Astrocyte of the cerebellum (primary cell): ENCODE data around the gene KSR2.

Experiments used
- DNase-seq: peaks from one replicate; pipeline ENCODE4 v3.0.0-alpha.2; 2011; ENCODE audit warnings: low read depth
- H3K4me3 ChIP-seq: 2 replicates; pipeline ENCODE4 v1.5.1; 2011; ENCODE audit warnings: mild to moderate bottlenecking, low read depth, low read length, moderate library complexity
- in situ Hi-C: cut with HindIII; loops from 2 replicates; pipeline ENCODE4 v1.10.0; 2017; ENCODE audit warnings: low sequenced_read_pairs
- TF ChIP-seq, protein P1 (sequence below): IDR thresholded peaks from 2 replicates; pipeline ENCODE4 v1.5.1; 2012; ENCODE audit warnings: low read length, low read depth, moderate library complexity, mild to moderate bottlenecking; ENCODE audit errors: missing control alignments

Gene KSR2

DNA sequence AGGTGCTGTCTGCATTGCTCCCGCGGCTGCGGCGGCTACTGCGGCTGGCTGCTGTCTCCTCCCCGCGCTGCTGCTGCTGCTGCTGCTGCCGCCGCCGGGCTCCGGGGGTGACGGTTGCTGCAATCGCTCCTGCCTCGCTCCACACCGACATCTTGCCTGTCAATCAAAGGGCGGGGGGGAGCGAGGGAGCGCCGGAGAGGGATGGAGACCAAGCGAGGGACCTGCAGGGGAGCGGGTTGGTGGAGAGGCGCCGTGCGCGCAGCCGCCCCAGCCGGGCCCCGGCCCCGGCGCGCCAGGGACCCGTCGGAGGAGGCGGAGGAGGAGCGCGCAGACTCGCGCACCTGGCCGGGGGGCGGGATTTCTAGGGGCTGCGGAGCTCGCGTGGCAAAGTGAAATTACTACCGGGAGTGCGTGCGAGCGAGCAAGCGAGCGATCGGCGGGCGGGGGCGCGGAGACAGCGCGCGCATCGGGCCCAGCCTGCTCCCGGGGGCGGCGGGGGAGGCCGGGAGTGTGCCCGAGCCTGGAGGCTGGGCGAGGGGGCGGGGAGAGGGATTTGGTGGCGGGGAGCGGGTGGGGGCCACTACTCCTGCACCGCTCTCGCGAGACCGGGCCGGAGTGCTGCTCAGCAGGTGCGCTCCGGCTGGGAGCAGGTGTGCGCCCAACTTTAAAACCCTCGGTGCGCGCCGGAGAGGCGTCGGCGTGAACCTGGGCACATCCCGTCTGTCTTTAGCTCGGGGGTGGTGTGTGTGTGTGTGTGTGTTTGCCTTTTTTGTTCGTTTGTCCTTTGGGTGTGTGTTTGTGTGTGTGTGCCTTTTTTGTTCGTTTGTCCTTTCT is at the start of gene KSR2:
Gene KSR2, minus strand, starts transcription at position 165 of the 834 bp plus-strand sequence. CDS start 735 bp downstream, outside the sequence.
- no peak for DNase-seq
- TF ChIP-seq, protein P1, sequence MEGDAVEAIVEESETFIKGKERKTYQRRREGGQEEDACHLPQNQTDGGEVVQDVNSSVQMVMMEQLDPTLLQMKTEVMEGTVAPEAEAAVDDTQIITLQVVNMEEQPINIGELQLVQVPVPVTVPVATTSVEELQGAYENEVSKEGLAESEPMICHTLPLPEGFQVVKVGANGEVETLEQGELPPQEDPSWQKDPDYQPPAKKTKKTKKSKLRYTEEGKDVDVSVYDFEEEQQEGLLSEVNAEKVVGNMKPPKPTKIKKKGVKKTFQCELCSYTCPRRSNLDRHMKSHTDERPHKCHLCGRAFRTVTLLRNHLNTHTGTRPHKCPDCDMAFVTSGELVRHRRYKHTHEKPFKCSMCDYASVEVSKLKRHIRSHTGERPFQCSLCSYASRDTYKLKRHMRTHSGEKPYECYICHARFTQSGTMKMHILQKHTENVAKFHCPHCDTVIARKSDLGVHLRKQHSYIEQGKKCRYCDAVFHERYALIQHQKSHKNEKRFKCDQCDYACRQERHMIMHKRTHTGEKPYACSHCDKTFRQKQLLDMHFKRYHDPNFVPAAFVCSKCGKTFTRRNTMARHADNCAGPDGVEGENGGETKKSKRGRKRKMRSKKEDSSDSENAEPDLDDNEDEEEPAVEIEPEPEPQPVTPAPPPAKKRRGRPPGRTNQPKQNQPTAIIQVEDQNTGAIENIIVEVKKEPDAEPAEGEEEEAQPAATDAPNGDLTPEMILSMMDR: no peak
- in situ Hi-C loops: no loop called here
- peak within 1 kb of the TSS; percentile 37 for H3K4me3 ChIP-seq

DNA sequence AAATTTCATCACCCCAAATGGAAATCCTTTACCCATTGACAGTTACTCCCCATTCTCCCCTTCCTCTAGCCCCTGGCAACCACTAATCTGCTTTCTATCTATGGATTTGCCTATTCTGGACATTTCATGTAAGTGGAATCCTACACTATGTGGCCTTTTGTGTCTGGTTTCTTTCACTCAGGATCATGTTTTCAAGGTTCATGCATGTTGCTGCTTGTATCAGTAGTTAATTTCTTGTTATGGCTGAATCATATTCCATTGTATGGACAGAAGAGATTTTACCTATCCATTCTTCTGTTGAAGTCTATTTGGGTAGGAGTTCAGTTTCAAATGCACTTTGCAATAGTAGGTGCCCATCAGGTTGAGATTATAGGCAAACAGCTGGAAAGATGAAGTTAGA is 49.1 kb upstream of the KSR2 start:
- H3K4me3 ChIP-seq: no peak overlapping the region
- TF ChIP-seq, protein P1: no peak
- no peak for DNase-seq
- in situ Hi-C loops: no loop called here

DNA sequence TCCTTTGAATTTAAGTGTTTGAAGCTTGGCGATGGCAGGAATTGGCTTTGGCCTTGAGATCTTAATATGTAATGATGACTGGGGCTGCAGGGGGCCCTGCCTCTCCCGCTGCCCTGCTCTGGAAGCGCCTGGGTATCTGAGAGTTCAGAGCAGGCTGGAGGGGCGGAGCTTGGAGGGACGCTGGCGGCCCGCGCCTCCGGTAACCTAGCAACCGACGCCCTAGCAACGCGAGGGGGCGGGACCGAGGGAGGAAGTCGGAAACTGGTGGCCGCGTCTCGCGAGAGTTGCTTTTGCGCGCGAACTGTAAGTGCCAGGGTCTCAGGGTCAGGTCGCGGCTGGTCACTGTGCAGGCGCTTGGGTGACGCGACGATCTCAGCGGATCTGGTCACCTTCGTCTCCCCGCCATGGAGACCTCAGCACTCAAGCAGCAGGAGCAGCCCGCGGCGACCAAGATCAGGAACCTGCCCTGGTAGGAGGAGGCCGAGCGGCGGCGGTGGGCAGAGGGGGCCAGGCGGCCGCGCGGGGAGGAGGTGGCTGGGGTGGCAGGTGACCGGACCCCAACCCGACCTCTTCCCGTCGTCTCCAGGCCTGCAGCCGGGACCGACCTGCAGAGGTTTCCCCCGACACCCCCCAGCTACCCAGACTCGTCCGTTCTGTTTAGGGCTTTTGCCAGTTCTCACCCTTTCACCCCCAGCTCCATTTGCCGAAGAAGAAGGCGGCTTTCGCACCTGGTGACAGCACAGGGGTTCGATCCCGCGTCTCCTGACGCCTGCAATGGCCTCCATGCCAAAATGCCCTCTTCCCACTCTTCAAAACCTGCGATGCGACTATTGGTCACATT is 47.9 kb upstream of the KSR2 start, which contains the start of gene RFC5:
Gene RFC5, plus strand, starts transcription at position 280 of the 841 bp plus-strand sequence. Its CDS starts 125 bp downstream, at position 405.
- in situ Hi-C loops: no loop called here

DNA sequence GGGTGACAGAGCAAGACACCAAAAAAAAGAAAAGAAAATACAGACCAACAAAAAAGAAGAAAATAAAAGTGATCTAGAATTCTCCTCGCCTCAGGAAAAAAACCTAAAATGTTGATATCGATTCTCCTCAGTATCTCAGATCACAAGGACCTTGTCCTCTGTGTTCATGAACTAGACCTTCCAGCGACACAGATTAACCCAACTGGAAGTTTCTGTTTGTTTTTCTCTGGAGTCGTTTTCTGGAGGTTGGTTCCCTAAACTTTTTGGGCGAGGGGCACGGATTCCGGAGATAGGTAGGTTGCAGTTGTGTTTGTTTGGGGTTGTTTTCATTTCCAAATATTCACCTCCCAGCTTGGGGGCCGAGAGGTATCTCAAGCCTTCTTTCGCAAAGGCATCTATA is 47.2 kb upstream of the KSR2 start:
- in situ Hi-C loops: no loop called here
- no peak for DNase-seq
- peak overlapping the region; percentile 80 for H3K4me3 ChIP-seq
- TF ChIP-seq, protein P1: no peak

More for the DNA sequence above, 47.9 kb upstream of the KSR2 start, which contains the start of gene RFC5:
- TF ChIP-seq, protein P1: no peak
- DNase-seq: peak; percentile 92
- peak within 1 kb of the TSS; percentile 80 for H3K4me3 ChIP-seq

DNA sequence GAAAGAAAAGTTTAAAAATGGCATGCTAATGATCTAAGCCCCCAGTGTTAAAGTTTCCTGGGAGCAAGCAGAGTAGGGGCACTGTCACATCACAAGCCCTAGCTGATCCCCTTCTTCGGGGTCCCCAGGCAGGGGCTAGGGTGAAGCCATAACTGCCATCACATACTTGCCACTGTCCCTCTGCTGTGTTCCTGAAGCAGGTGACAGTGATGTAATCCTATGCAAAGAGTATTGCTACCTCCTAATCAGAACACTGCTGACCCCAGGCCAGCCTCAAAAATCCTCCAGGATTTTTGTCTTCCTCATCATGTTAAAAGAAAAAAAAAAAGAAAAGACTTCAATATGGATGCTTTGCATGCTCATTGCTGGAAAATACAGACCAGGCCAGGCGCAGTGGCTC is 46.5 kb upstream of the KSR2 start:
- DNase-seq: no peak
- no peak overlapping the region for H3K4me3 ChIP-seq
- in situ Hi-C loops: no loop called here
- TF ChIP-seq, protein P1: no peak

DNA sequence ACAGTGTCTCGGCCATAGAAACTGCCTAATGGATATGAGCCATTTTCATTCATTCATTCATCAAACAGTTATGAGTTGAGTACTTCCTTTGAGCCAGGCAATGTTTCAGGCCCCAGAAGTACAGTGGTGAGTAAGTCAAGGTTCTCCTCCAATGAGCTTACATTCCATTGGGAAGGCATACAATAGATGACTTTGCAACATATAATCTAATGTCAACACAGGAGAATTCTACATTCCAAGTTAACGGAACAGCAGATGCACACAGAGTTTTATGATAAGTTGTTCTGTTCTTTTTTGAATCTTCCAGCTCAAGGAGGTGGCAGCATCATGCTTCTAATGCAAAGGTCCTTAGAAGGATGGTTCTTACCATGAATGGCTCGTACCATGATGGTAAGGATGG is 44.5 kb upstream of the KSR2 start:
- in situ Hi-C loops: no loop called here
- no peak overlapping the region for H3K4me3 ChIP-seq
- TF ChIP-seq, protein P1: no peak
- no peak for DNase-seq
